HEK293 (cell line): ENCODE data around the gene DOK6.

Experiments
- CTCF ChIA-PET: fragments of 350-600 bp; formaldehyde crosslinking; extraction: SDS; loops from one replicate; lab custom pipeline; 2021; ENCODE audit warnings: antibody characterized with exemption; lab: Yijun Ruan, JAX
- POLR2A ChIA-PET: fragments of 300-600 bp; formaldehyde crosslinking; extraction: SDS; loops from one replicate; lab custom pipeline; 2020; ENCODE audit warnings: antibody characterized with exemption, inconsistent platforms; lab: Yijun Ruan, JAX
- H3K27ac ChIP-seq: fragments of 200-500 bp; sonication (Bioruptor generic); 2 replicates; pipeline ENCODE4 v1.5.1; 2014; ENCODE audit warnings: low read depth, low read length, control low read depth, inconsistent platforms; ENCODE audit errors: extremely low read depth
- H3K36me3 ChIP-seq, 2 experiments: fragments of 200-500 bp in 1 of 2; sonication (Bioruptor generic) in 1 of 2; 1 replicate in 1 of 2; 2 replicates in 1 of 2; pipeline ENCODE4 v1.5.1; 2014 to 2017; ENCODE audit warnings: inconsistent platforms in 2 of 2, low read length in 2 of 2; ENCODE audit not compliant: control insufficient read depth in 2 of 2, insufficient read depth in 1 of 2
- H3K4me1 ChIP-seq: fragments of 200-500 bp; sonication (Bioruptor generic); 2 replicates; pipeline ENCODE4 v1.5.1; 2014; ENCODE audit warnings: mild to moderate bottlenecking, low read length, inconsistent platforms; ENCODE audit not compliant: control insufficient read depth, insufficient read depth
- H3K4me3 ChIP-seq: 2 replicates; pipeline ENCODE4 v1.5.1; 2011; ENCODE audit warnings: low read depth, mild to moderate bottlenecking, control low read depth, low read length, moderate library complexity
- H3K9me3 ChIP-seq: fragments of 200-500 bp; sonication (Bioruptor generic); 2 replicates; pipeline ENCODE4 v1.5.1; 2014; ENCODE audit warnings: low read depth, low read length, inconsistent platforms; ENCODE audit not compliant: control insufficient read depth, insufficient read depth
- FEZF1 ChIP-seq: fragments of 450-650 bp; formaldehyde crosslinking; IDR thresholded peaks from 2 replicates; pipeline ENCODE4 v1.5.1; 2016; ENCODE audit warnings: missing biosample characterization, missing genetic modification characterization
- GLI4 ChIP-seq: fragments of 450-650 bp; formaldehyde crosslinking; IDR thresholded peaks from 2 replicates; pipeline ENCODE4 v1.5.1; 2016; ENCODE audit warnings: missing biosample characterization, missing genetic modification characterization
- SALL2 ChIP-seq: fragments of 450-650 bp; formaldehyde crosslinking; IDR thresholded peaks from 2 replicates; pipeline ENCODE4 v1.5.0; 2017; ENCODE audit warnings: missing biosample characterization, mild to moderate bottlenecking, missing genetic modification characterization, borderline replicate concordance
- SCRT1 ChIP-seq: fragments of 450-650 bp; formaldehyde crosslinking; IDR thresholded peaks from 2 replicates; pipeline ENCODE4 v1.5.1; 2016; ENCODE audit warnings: missing biosample characterization, missing genetic modification characterization, borderline replicate concordance
- SCRT2 ChIP-seq: fragments of 450-650 bp; formaldehyde crosslinking; IDR thresholded peaks from 2 replicates; pipeline ENCODE4 v1.5.1; 2016; ENCODE audit warnings: missing biosample characterization, missing genetic modification characterization
- WT1 ChIP-seq: fragments of 450-650 bp; formaldehyde crosslinking; IDR thresholded peaks from 2 replicates; pipeline ENCODE4 v1.5.1; 2016; ENCODE audit warnings: missing biosample characterization, missing genetic modification characterization
- ZBTB20 ChIP-seq: fragments of 450-650 bp; formaldehyde crosslinking; IDR thresholded peaks from 2 replicates; pipeline ENCODE4 v1.5.1; 2016; ENCODE audit warnings: missing biosample characterization, missing genetic modification characterization
- ZIC2 ChIP-seq: fragments of 450-650 bp; formaldehyde crosslinking; IDR thresholded peaks from 2 replicates; pipeline ENCODE4 v1.5.1; 2016; ENCODE audit warnings: missing biosample characterization, missing genetic modification characterization
- ZNF202 ChIP-seq: fragments of 450-650 bp; formaldehyde crosslinking; IDR thresholded peaks from 2 replicates; pipeline ENCODE4 v1.5.1; 2016; ENCODE audit warnings: missing biosample characterization, missing genetic modification characterization, borderline replicate concordance
- ZNF274 ChIP-seq, 2 experiments: fragments of 200-500 bp in 1 of 2; fragments of 450-650 bp in 1 of 2; sonication (Bioruptor generic) in 1 of 2; formaldehyde crosslinking in 1 of 2; IDR thresholded peaks; 2 replicates each; pipeline versions ENCODE4 v1.5.1 to v1.6.1; 2014 to 2016; ENCODE audit warnings: borderline replicate concordance in 1 of 2, inconsistent platforms in 1 of 2, low read length in 1 of 2, missing biosample characterization in 1 of 2, missing genetic modification characterization in 1 of 2
- ZNF292 ChIP-seq: fragments of 450-650 bp; formaldehyde crosslinking; IDR thresholded peaks from 2 replicates; pipeline ENCODE4 v1.5.1; 2016; ENCODE audit warnings: low read depth, missing biosample characterization, missing genetic modification characterization, borderline replicate concordance
- ZNF501 ChIP-seq: fragments of 450-650 bp; formaldehyde crosslinking; IDR thresholded peaks from 2 replicates; pipeline ENCODE4 v1.5.1; 2016; ENCODE audit warnings: missing biosample characterization, missing genetic modification characterization
- ZNF530 ChIP-seq: fragments of 450-650 bp; formaldehyde crosslinking; IDR thresholded peaks from 2 replicates; pipeline ENCODE4 v1.5.1; 2016; ENCODE audit warnings: low read depth, missing biosample characterization, missing genetic modification characterization
- ZNF544 ChIP-seq: fragments of 450-650 bp; formaldehyde crosslinking; IDR thresholded peaks from 2 replicates; pipeline ENCODE4 v1.5.0; 2017; ENCODE audit warnings: missing biosample characterization, missing genetic modification characterization
- ZNF548 ChIP-seq: fragments of 450-650 bp; formaldehyde crosslinking; IDR thresholded peaks from 2 replicates; pipeline ENCODE4 v1.5.1; 2016; ENCODE audit warnings: missing biosample characterization, missing genetic modification characterization
- ZNF558 ChIP-seq: fragments of 450-650 bp; formaldehyde crosslinking; IDR thresholded peaks from 2 replicates; pipeline ENCODE4 v1.5.1; 2016; ENCODE audit warnings: missing biosample characterization, missing genetic modification characterization
- ZNF585B ChIP-seq: fragments of 450-650 bp; formaldehyde crosslinking; IDR thresholded peaks from 2 replicates; pipeline ENCODE4 v1.5.1; 2016; ENCODE audit warnings: missing biosample characterization, missing genetic modification characterization
- ZNF596 ChIP-seq: fragments of 450-650 bp; IDR thresholded peaks from 2 replicates; pipeline ENCODE4 v1.5.0; 2018; ENCODE audit warnings: missing biosample characterization, mild to moderate bottlenecking, missing genetic modification characterization, moderate library complexity
- ZNF600 ChIP-seq: fragments of 450-650 bp; formaldehyde crosslinking; IDR thresholded peaks from 2 replicates; pipeline ENCODE4 v1.5.1; 2016; ENCODE audit warnings: missing biosample characterization, missing genetic modification characterization
- ZNF707 ChIP-seq: fragments of 450-650 bp; formaldehyde crosslinking; IDR thresholded peaks from 2 replicates; pipeline ENCODE4 v1.5.1; 2016; ENCODE audit warnings: missing biosample characterization, missing genetic modification characterization
- ZNF768 ChIP-seq: fragments of 450-650 bp; formaldehyde crosslinking; IDR thresholded peaks from 2 replicates; pipeline ENCODE4 v1.5.1; 2018; ENCODE audit warnings: missing biosample characterization, mild to moderate bottlenecking, missing genetic modification characterization
- TF ChIP-seq, protein P1 (sequence below): fragments of 450-650 bp; formaldehyde crosslinking; conservative IDR thresholded peaks from 2 replicates; pipeline ENCODE4 v1.5.1; 2016; ENCODE audit warnings: low read depth, missing biosample characterization, missing genetic modification characterization
- TF ChIP-seq, protein P2 (sequence below): fragments of 450-650 bp; formaldehyde crosslinking; IDR thresholded peaks from 2 replicates; pipeline ENCODE4 v1.5.1; 2016; ENCODE audit warnings: missing biosample characterization, missing genetic modification characterization
- TF ChIP-seq, protein P3 (sequence below): fragments of 450-650 bp; formaldehyde crosslinking; IDR thresholded peaks from 2 replicates; pipeline ENCODE4 v1.5.1; 2016; ENCODE audit warnings: missing biosample characterization, missing genetic modification characterization, borderline replicate concordance
- TF ChIP-seq, protein P4 (sequence below): fragments of 450-650 bp; IDR thresholded peaks from 2 replicates; pipeline ENCODE4 v1.5.1; 2018; ENCODE audit warnings: missing biosample characterization, missing genetic modification characterization

DOK6 gene

DNA sequence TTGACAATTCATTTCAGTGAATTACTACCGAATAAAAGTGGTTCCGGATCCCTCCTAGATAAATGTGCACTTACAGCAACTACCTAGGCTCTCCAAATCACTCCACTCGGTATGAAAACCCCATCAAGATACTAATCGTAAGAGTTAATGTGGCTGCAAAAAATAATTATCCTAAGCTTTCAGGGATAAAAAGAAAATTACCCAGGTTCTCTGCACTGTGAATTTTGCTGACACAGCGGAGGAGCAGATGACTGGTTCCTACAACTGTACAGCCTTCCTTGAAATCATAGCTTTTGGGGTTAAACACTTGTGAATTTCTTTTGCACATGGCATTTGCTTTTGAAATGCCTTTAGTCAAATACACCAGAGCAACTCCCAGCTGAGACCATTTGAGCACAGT is 442.3 kb downstream of the DOK6 start (continued):
- TF ChIP-seq, protein P1, sequence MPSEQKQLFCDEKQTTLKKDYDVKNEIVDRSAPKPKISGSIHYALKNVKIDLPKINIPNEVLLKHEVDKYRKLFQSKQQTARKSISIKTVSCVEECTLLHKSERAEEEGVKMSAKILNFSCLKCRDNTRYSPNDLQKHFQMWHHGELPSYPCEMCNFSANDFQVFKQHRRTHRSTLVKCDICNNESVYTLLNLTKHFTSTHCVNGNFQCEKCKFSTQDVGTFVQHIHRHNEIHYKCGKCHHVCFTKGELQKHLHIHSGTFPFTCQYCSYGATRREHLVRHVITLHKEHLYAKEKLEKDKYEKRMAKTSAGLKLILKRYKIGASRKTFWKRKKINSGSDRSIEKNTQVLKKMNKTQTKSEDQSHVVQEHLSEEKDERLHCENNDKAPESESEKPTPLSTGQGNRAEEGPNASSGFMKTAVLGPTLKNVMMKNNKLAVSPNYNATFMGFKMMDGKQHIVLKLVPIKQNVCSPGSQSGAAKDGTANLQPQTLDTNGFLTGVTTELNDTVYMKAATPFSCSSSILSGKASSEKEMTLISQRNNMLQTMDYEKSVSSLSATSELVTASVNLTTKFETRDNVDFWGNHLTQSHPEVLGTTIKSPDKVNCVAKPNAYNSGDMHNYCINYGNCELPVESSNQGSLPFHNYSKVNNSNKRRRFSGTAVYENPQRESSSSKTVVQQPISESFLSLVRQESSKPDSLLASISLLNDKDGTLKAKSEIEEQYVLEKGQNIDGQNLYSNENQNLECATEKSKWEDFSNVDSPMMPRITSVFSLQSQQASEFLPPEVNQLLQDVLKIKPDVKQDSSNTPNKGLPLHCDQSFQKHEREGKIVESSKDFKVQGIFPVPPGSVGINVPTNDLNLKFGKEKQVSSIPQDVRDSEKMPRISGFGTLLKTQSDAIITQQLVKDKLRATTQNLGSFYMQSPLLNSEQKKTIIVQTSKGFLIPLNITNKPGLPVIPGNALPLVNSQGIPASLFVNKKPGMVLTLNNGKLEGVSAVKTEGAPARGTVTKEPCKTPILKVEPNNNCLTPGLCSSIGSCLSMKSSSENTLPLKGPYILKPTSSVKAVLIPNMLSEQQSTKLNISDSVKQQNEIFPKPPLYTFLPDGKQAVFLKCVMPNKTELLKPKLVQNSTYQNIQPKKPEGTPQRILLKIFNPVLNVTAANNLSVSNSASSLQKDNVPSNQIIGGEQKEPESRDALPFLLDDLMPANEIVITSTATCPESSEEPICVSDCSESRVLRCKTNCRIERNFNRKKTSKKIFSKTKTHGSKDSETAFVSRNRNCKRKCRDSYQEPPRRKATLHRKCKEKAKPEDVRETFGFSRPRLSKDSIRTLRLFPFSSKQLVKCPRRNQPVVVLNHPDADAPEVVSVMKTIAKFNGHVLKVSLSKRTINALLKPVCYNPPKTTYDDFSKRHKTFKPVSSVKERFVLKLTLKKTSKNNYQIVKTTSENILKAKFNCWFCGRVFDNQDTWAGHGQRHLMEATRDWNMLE (tag by site-specific recombination) = no peak
- TF ChIP-seq SALL2 (no peak), ZNF558 (no peak), ZNF501 (tag by site-specific recombination) (no peak), GLI4 (tag by site-specific recombination) (no peak), ZNF585B (tag by site-specific recombination) (no peak), SCRT1 (tag by site-specific recombination) (no peak)

DNA sequence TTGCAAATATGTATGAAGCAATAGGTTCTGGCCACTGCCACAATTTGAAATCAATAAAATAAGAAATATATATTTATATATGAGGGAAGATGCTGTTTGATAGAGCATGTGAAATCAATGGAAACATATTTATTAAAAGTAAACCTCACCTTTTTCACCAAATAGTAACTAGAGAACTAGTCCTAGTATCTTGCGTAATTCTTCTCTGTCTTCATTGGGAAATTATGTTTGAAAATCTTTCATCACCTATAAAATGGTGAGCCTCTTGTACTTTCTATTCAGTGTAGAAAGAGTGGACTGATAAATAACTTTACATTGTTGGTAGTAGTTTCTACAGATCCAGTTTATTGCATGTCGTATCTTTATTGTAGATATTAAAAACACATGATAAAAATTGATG is 444.0 kb downstream of the DOK6 start:
- POLR2A ChIA-PET = no interaction called here
- H3K4me3 ChIP-seq = no peak overlapping the region
- no peaks in the 10 kb centered on the region for H3K36me3 ChIP-seq
- CTCF ChIA-PET = no interaction called here
- H3K27ac ChIP-seq = no peak overlapping the region
- H3K4me1 ChIP-seq = peaks cover 13% of the 10 kb centered on the region
- H3K9me3 ChIP-seq = no peaks in the 10 kb centered on the region
- TF ChIP-seq ZNF530 (tag by site-specific recombination) (no peak), ZNF274 (IDR thresholded peaks at IDR 0.05; ENCODE audit: low read length) (no peak), ZNF274 (tag by site-specific recombination; IDR thresholded peaks at IDR 0.05; ENCODE audit: borderline replicate concordance) (no peak), ZIC2 (tag by site-specific recombination) (no peak), ZNF548 (tag by site-specific recombination) (no peak), ZNF707 (no peak), ZNF292 (no peak), ZNF202 (tag by site-specific recombination) (no peak), SCRT2 (no peak), WT1 (no peak), ZNF600 (tag by site-specific recombination) (no peak), ZNF768 (tag by site-specific recombination) (no peak), ZNF544 (tag by site-specific recombination) (no peak), ZBTB20 (tag by site-specific recombination) (no peak), ZNF596 (no peak), FEZF1 (tag by site-specific recombination) (no peak)
- TF ChIP-seq, protein P2, sequence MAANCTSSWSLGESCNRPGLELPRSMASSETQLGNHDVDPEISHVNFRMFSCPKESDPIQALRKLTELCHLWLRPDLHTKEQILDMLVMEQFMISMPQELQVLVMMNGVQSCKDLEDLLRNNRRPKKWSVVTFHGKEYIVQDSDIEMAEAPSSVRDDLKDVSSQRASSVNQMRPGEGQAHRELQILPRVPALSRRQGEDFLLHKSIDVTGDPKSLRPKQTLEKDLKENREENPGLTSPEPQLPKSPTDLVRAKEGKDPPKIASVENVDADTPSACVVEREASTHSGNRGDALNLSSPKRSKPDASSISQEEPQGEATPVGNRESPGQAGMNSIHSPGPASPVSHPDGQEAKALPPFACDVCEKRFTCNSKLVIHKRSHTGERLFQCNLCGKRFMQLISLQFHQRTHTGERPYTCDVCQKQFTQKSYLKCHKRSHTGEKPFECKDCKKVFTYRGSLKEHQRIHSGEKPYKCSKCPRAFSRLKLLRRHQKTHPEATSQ (tag by site-specific recombination) = no peak
- TF ChIP-seq, protein P3, sequence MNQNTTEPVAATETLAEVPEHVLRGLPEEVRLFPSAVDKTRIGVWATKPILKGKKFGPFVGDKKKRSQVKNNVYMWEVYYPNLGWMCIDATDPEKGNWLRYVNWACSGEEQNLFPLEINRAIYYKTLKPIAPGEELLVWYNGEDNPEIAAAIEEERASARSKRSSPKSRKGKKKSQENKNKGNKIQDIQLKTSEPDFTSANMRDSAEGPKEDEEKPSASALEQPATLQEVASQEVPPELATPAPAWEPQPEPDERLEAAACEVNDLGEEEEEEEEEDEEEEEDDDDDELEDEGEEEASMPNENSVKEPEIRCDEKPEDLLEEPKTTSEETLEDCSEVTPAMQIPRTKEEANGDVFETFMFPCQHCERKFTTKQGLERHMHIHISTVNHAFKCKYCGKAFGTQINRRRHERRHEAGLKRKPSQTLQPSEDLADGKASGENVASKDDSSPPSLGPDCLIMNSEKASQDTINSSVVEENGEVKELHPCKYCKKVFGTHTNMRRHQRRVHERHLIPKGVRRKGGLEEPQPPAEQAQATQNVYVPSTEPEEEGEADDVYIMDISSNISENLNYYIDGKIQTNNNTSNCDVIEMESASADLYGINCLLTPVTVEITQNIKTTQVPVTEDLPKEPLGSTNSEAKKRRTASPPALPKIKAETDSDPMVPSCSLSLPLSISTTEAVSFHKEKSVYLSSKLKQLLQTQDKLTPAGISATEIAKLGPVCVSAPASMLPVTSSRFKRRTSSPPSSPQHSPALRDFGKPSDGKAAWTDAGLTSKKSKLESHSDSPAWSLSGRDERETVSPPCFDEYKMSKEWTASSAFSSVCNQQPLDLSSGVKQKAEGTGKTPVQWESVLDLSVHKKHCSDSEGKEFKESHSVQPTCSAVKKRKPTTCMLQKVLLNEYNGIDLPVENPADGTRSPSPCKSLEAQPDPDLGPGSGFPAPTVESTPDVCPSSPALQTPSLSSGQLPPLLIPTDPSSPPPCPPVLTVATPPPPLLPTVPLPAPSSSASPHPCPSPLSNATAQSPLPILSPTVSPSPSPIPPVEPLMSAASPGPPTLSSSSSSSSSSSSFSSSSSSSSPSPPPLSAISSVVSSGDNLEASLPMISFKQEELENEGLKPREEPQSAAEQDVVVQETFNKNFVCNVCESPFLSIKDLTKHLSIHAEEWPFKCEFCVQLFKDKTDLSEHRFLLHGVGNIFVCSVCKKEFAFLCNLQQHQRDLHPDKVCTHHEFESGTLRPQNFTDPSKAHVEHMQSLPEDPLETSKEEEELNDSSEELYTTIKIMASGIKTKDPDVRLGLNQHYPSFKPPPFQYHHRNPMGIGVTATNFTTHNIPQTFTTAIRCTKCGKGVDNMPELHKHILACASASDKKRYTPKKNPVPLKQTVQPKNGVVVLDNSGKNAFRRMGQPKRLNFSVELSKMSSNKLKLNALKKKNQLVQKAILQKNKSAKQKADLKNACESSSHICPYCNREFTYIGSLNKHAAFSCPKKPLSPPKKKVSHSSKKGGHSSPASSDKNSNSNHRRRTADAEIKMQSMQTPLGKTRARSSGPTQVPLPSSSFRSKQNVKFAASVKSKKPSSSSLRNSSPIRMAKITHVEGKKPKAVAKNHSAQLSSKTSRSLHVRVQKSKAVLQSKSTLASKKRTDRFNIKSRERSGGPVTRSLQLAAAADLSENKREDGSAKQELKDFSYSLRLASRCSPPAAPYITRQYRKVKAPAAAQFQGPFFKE (tag by site-specific recombination) = no peak
- TF ChIP-seq, protein P4, sequence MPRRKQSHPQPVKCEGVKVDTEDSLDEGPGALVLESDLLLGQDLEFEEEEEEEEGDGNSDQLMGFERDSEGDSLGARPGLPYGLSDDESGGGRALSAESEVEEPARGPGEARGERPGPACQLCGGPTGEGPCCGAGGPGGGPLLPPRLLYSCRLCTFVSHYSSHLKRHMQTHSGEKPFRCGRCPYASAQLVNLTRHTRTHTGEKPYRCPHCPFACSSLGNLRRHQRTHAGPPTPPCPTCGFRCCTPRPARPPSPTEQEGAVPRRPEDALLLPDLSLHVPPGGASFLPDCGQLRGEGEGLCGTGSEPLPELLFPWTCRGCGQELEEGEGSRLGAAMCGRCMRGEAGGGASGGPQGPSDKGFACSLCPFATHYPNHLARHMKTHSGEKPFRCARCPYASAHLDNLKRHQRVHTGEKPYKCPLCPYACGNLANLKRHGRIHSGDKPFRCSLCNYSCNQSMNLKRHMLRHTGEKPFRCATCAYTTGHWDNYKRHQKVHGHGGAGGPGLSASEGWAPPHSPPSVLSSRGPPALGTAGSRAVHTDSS = no peak
